ENCODE results near the gene MME.

GRCh38 chr3:155153242-155154186, 73.4 kb downstream of the MME start:
- TF ChIP-seq CTCF (IDR thresholded peaks at IDR 0.05; ENCODE audit: low read depth, low read length) (no peak), EZH2phosphoT487 (IDR thresholded peaks at IDR 0.05; ENCODE audit: low read depth) (no peak)
